Measurements from ENCODE around the gene LRCH1.

The LRCH1 gene

DNA sequence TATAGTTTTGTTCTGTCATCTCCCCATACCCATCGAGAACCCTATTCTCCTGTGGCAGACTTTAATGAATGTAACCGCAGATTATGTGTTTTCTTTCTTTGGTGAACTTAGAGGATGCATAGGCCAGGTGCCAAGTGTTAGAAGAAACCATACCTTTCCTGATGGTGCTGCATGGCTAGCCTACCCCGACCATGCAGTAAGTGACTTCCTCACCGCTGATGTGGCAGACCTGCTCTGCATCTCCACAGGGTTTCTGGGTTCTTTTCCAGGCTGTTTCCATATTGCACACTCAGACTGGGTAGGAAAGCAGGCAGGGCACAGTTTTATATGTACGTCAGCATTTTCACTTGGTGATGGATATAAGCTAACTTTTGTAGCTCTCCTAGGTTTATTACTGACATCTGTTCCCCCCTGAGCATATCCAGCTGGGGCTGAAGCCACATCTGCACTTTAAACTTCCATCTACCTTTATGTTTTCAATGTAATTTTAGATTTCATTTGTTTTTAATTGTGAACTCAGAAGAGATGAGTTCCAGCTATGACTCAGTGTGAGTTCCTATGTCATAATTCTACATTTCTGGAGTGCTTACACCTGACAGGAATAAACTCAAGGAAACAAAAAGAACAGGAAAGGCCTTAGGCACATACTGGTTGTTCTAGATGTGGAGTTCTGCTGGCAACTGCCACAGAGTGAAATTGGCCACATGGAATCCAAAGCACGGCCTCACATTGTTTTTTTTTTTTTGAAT, 42.3 kb downstream of the LRCH1 start:
- DNase-seq: no peak

DNA sequence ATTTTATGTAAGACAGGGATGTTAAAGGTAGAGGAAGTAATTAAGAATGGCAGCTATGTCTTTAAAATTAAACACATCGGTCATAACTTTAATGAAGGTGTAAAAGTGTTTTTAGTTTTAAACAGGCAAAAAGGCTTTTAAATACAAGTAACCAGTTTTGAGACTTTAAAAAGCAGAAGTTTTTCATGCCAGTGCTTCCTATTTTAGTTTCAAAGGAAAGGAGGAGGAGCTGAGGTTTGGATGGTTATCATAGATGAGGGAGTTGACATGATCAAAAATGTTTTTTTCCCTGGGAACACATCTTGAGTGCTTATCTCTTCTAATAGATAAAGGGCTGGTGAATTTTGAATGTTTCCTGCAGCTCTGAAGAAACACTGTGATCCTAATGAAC, 42.9 kb downstream of the LRCH1 start:
- DNase-seq: no peak

DNA sequence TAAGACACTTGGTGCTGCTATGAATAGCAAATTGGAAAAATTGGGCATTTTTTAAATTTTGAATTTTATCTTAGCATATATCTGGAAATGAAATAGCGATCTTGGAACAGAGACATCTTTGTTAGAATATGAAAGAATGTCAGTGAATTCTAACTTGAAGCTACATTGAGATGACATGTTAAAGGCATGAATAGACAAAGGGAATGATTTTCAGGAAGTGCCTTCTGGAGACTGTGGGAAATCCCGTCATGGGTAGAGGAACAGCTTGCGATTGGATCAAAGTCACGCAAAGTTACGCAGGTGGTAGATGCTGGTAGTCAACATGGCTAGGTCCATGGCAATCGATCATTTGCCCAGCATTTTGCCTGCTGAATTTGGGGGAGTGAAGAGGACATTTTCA, 43.5 kb downstream of the LRCH1 start:
- no peak for DNase-seq

DNA sequence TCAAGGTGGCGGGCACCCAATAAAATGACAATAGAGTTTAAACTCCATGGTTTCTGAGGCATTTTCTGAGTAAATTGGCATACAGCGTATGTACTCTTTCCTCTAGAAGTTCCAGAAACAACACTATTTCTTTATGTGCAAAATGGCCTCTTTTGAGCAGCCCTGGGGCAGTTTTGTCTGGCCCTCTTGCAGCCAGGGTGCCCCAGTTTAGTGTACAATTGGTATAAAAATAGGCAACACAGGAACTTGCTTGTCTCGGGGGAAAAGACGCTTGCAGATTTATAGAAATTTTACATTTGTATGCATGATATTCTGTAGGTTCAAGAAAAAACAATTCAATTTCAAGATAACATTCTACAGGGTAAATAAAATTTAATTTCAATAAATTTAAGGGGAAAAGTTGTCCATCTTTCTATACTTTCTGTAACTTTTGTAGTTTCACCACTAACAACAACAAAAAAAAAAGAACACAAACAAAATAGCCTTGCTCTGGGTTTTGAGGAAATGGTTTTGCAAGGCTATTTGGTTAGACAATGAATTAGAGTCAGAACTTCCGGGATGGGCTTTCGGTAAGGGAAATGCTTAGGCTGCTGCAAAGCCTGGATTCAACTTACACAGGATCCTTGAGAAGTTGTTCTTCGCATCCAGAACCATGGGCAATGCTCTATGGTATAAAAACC, 45.3 kb downstream of the LRCH1 start:
- DNase-seq: no peak

- DNase-seq: no peak
These were observed 45.8 kb downstream of the LRCH1 start for GRCh38 chr13:46598820-46599180.

GRCh38 chr13:46600943-46601311, 48.0 kb downstream of the LRCH1 start:
- no peak for DNase-seq

DNA sequence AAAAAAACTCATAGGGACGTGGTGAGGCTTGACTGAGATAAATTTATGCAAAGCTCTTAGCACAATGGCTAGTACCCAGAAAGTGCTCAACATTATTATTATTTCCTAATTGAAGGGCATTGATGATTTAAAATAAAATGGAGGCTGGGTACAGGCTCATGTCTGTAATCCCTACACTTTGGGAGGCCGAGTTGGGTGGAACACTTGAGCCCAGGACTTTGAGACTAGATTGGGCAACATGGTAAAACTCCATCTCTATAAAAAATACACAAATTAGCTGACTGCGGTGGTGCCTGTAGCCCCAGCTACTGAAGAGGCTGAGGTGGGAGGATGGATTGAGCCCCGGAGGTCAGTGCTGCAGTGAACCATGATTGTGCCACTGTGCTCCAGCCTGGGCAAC, 49.6 kb downstream of the LRCH1 start:
- no peak for DNase-seq

GRCh38 chr13:46603165-46603603, 50.2 kb downstream of the LRCH1 start:
- DNase-seq: no peak

- no peak for DNase-seq
These were observed 51.4 kb downstream of the LRCH1 start for GRCh38 chr13:46604226-46604990.

- no peak for DNase-seq
These were observed 52.3 kb downstream of the LRCH1 start for GRCh38 chr13:46605076-46605824.

- no peak for DNase-seq
These were observed 53.0 kb downstream of the LRCH1 start for GRCh38 chr13:46605825-46606554.

- DNase-seq: no peak
These were observed 54.0 kb downstream of the LRCH1 start for GRCh38 chr13:46606970-46607369.

GRCh38 chr13:46607768-46608564, 55.0 kb downstream of the LRCH1 start:
- no peak for DNase-seq

DNA sequence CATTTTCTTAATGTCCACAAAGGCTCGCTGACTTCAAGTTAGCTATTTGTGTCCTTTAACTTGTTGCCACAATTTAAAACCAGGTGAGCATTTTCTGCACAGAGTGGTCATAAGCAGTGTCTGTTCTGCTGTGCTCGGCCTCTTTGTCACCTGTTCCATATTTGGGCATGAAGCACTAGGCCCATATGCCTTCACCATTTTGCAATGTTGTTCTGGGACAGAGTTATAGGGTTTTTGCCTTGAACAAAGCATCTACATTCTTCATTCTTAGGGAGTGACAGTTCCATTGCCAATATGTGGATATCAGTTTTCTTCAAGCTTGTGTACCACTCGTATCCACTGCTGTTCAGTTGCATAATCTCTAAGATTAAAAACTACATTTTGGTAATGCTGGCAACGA, 56.1 kb downstream of the LRCH1 start:
- DNase-seq: no peak

DNA sequence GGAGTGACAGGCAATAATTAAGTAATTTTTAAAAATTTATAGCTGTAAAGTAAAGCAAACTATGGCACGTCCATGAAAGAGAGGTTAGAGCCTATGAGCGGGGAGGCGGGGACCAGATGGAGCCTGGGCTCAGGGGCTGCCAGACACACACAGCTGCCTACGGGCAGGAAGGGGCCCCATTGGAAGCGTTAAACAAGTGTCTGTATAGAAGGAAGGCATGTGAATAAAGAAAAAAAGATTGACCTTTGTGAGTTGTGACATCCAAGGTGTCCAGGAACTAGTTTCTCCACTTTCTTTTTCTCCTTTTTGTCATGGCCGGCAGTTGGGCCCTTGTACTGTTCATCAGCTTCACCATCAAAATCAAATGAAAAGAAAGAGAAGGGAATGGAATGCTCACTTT, 56.8 kb downstream of the LRCH1 start:
- no peak for DNase-seq

DNA sequence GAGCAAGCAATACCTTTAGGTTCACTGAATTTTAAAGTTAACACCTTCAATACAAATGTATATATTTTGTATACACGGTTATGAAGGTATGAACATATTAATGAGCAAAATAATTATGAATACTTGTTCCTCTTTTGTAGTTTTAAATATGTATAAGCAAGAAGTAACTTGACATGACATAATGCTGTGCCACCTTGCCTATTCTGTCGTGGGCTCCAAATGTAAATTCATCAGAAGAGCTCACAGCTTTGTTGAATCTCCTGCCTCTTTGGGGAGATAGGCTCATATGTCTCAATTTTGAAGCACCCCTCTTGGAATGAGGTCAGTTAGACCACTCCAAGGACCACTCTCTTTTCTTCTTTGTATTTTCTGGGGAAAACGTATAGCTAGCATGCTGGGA, 59.3 kb downstream of the LRCH1 start:
- DNase-seq: no peak

- DNase-seq: no peak
These were observed 60.6 kb downstream of the LRCH1 start for GRCh38 chr13:46613409-46614049.

- DNase-seq: no peak
These were observed 61.6 kb downstream of the LRCH1 start for GRCh38 chr13:46614582-46614981.

GRCh38 chr13:46615888-46616531, 63.0 kb downstream of the LRCH1 start:
- DNase-seq: no peak

- DNase-seq: no peak
These were observed 64.3 kb downstream of the LRCH1 start for GRCh38 chr13:46617229-46617721.
